ENCODE results near the gene NKD1.

The NKD1 gene

DNA sequence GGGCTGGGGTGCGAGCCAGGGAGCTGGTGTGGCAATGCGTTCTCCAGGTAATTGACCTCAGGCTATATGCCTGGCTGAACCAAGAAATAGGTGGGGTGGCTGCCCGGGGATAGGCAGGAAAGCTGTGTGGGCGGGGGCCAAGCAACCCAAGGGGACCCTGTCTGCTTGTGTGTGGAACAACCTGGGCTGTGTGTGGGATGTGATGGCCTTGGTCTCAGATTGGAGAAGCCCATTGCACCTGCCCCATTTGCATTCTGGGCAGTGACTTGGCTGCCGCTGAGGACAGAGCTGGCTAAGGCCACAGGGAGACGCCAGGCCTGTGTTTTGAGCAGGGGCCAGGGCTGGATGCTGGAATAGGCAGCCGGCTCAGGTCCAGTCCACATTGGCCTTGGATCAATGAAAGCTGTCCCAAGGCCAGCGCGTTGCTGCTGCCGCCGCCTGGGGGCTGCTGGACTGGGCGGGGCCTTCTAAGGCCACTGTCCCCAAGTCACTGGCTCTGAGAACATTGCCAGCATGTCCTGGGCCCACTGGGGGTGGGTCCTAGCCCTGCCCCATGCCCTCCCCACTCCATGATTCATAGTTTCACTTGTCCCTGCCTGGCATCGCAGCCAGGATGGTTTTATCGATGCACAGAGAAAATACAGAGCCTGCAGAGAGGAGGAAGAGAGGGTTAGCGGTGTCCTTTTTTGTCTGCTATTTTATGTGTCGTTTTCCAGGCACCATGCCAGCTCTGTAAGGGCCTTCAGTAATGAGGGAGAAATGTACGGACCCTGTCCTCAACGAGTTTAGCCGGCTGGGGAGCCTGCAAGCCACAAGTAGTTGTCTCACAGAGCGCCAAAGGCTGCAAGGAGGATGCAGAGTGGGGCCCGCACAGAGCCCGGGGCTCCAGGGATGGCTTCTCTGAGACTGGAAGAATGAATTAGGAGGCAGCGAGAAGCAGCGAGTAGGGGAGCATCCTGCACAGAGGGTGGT lies 43.9 kb downstream of the NKD1 start:
- no peak overlapping the region for H3K4me3 ChIP-seq (ENCODE audit: low read depth, low read length)
- DNase-seq (ENCODE audit: low read depth, low spot score), result no peak
- TF ChIP-seq CTCF (IDR thresholded peaks at IDR 0.05; ENCODE audit: low read depth, low read length), result no peak
- in situ Hi-C loops (cut with HindIII; ENCODE audit: low sequenced_read_pairs), result no loop called here

DNA sequence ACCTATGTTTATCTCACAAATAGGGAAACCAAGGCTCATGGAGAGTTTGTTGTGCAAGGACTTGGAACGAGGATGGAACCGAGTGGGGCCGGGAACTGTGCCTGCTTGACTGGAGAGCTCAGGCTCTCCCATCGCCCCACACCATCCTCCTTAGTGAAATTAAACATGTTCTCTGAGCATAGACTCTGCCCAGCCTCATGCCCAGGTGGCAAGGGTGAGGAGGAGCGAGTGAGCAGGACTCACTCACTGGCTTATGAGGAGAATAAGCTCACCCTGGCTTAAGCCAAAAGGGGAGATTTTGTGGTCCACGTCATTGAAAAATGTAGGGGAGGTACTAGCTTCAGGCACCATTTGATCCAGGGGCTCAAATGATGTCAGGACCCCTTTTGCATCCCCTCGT lies 44.8 kb downstream of the NKD1 start:
- DNase-seq (ENCODE audit: low read depth, low spot score), result no peak
- in situ Hi-C loops (cut with HindIII; ENCODE audit: low sequenced_read_pairs), result no loop called here
- TF ChIP-seq CTCF (IDR thresholded peaks at IDR 0.05; ENCODE audit: low read depth, low read length), result no peak
- H3K4me3 ChIP-seq (ENCODE audit: low read depth, low read length), result no peak overlapping the region

DNA sequence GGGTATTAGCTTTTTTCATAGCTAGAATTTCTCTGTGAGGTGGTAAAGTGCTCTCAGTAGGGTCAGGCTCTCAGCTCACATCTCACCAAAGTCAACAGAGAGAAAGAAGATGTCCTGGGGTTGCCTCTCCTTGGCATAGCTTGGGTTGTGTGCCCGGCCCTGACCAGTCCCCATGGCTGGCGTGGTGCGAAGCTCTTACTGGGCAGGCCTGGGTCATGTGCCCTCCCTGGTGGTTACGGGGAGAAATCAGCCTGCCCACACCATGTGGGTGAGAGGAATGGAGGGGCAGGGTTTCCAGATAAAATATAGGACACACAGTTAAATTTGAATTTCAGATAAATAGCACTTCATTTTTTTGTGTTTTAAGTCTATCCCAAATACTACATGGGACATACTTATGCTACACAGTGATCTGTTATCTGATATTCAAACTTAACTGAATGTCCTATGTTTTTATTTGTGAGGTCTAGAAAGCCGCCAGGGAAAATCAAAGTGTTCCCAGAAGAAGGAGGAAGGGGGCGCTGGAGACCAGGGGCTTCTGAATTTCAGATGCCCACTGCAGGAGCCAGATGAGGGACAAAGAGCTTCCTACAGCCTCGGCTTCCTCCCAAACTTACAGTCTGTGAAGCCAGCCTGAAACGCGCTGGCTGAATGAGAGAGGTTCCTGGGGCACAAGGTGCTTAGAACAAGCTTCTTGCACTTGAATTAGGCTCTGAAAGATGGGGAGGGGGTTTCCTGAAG lies 45.4 kb downstream of the NKD1 start:
- H3K4me3 ChIP-seq (ENCODE audit: low read depth, low read length), result no peak overlapping the region
- in situ Hi-C loops (cut with HindIII; ENCODE audit: low sequenced_read_pairs), result no loop called here
- peak; percentile 36 for TF ChIP-seq CTCF (IDR thresholded peaks at IDR 0.05; ENCODE audit: low read depth, low read length)
- no peak for DNase-seq (ENCODE audit: low read depth, low spot score)

DNA sequence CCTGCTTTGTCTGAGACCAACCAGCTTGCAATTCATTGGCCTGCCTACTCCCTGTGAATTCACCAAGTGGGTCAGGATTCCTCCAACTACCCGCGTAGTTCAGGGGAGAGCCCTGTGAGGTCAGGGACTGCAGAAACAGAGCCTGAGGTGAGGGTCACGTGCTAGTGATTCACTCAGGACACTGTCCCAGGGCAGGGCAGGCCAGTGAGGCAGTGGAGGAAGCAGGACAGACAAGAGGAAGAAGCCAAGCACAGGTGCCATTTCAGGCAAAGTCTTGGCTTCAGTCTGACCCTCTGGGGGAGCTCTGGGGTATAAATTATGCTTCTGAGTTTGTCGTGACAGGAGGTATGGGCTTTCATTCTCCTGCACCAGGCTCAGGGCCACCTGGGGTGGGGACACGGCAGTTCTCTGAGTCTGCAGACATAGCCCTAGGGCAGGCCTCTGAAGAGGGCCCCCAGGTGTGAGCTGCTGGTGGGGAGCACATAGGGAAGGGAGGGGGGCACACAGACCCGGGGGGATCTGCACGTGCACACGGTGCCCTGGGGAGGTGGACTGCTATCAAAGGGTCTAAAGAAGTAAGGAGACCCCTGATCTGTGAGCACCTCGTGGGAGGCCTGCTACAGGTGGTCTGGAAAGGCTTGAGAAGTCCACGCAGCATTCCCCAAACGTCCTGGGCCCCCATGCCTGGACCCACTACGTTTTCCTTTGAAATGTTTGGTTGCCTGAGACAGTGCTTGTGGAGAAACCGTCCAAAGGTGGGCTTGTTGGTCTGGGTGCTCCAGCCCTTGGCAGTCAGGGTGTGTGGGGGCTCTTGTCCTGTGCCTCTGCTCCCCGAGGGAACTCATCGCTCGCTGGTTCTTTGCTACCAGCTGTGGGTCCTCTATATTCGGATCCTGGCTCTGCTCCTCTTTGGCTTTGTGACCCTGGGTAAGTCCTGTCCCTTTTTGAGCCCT lies 46.4 kb downstream of the NKD1 start:
- in situ Hi-C loops (cut with HindIII; ENCODE audit: low sequenced_read_pairs), result no loop called here
- H3K4me3 ChIP-seq (ENCODE audit: low read depth, low read length), result no peak overlapping the region
- no peak for DNase-seq (ENCODE audit: low read depth, low spot score)
- TF ChIP-seq CTCF (IDR thresholded peaks at IDR 0.05; ENCODE audit: low read depth, low read length), result no peak

- no peak overlapping the region for H3K4me3 ChIP-seq (ENCODE audit: low read depth, low read length)
- no peak for DNase-seq (ENCODE audit: low read depth, low spot score)
- TF ChIP-seq CTCF (IDR thresholded peaks at IDR 0.05; ENCODE audit: low read depth, low read length), result no peak
- in situ Hi-C loops (cut with HindIII; ENCODE audit: low sequenced_read_pairs), result no loop called here
Measured at GRCh38 chr16:50595859-50596258, 47.7 kb downstream of the NKD1 start.

All from astrocyte of the spinal cord (primary cell).